Measurements from ENCODE around the gene PTPRQ. TPM values are rescaled to one million over a fixed set of nuclear protein-coding genes. Genes with fewer than 3 reads are reported as not detected.

The PTPRQ gene
- polyA plus RNA-seq, 1 experiment = 5.1 TPM

DNA sequence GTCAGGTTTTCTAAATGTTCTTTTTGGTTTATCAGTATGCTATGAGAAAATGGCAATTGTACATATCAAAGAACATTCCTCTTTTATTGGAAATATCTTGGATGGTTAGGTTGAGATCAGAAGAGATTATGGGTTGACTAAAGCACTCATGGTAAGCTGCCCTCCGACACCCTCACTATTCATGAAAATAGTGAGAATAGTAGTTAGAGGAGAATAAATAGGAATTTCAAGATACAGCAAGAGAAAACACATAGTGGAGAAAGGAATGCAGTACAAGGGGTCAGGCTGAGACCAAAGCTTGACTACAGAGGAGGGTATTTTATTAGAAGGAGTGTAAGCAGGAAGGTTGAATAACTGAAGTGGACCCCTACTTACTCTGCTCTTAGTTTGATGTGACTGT is 112.5 kb downstream of the PTPRQ start:
- H3K36me3 ChIP-seq (ENCODE audit: control insufficient read depth, insufficient read depth, low read length) = no peaks in the 10 kb centered on the region
- POLR2A ChIA-PET = no interaction called here

DNA sequence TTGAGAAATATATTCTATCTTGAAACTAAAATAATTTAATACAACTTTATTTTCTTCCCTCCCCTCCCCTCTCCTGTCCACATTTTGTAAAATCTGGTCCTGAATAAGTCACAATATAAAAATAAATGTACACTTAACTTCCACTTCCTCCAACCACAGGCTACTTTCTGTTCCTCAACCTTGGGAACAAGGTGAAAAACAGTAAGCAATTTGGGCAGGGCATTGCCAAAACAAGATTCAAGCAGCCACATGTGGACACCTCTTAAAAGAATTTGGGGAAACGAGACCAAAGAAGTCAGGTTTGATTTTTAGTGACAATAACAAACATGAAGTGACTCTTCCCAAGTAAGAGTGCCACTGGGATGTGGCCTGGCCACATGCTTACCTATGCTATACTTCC is 115.7 kb downstream of the PTPRQ start:
- CTCF ChIA-PET = no interaction called here
- TF ChIP-seq CTCF (IDR thresholded peaks at IDR 0.05; ENCODE audit: insufficient read depth, low read depth, low read length) = no peak
- POLR2A ChIA-PET = no interaction called here
- Histone ChIP-seq H3K27me3 (ENCODE audit: control insufficient read depth, insufficient read depth, low read length) (no peaks in the 10 kb centered on the region), H3K4me3 (ENCODE audit: low read depth, low read length) (no peak overlapping the region), H3K36me3 (ENCODE audit: control insufficient read depth, insufficient read depth, low read length) (no peaks in the 10 kb centered on the region)
- no peak for DNase-seq (ENCODE audit: low read depth)

More for the DNA sequence above, 112.5 kb downstream of the PTPRQ start:
- CTCF ChIA-PET = no interaction called here
- H3K4me3 ChIP-seq (ENCODE audit: low read depth, low read length) = no peak overlapping the region
- H3K27me3 ChIP-seq (ENCODE audit: control insufficient read depth, insufficient read depth, low read length) = no peaks in the 10 kb centered on the region
- TF ChIP-seq CTCF (IDR thresholded peaks at IDR 0.05; ENCODE audit: insufficient read depth, low read depth, low read length) = no peak
- no peak for DNase-seq (ENCODE audit: low read depth)

DNA sequence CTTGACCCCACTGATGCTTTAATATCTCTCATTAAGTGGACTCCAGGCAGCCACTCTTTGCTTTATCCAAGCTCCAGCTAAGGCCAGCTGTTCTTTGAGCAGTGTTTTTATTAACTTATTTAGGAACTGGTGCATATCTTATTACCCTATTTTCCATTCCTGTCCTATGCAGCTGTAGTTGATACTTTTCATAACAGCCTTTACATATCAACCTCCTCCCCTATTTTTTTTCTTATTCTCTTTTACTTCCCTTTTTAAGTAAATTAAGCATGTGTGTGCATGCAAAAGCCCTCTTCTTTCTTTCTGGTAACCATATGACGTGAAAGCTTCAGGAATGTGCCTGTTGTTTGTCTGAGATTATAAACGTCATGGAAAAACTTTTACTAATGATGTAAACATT is 121.2 kb downstream of the PTPRQ start:
- no peak for DNase-seq (ENCODE audit: low read depth)
- no peak overlapping the region for H3K4me3 ChIP-seq (ENCODE audit: low read depth, low read length)
- no peaks in the 10 kb centered on the region for H3K27me3 ChIP-seq (ENCODE audit: control insufficient read depth, insufficient read depth, low read length)
- POLR2A ChIA-PET = no interaction called here
- no peak for TF ChIP-seq CTCF (IDR thresholded peaks at IDR 0.05; ENCODE audit: insufficient read depth, low read depth, low read length)
- CTCF ChIA-PET = no interaction called here
- no peaks in the 10 kb centered on the region for H3K36me3 ChIP-seq (ENCODE audit: control insufficient read depth, insufficient read depth, low read length)

DNA sequence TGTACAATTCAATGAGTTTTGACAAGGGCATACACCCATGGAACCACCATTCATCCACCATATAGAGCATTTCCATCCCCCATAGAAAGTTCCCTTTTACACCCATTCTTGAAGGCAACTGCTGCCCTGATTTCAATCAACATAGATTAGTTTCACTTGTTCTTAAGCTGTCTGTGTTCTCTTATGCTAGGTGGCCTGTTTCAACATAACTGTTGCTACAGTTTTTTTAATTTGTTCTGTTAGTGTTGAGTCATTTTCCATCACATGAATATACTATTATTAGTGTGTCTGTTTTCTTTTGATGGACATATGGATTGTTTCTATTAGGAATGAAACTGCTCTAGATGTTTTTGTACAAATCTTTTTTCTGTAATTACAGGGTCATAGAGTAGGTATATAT is 123.4 kb downstream of the PTPRQ start:
- no peak for TF ChIP-seq CTCF (IDR thresholded peaks at IDR 0.05; ENCODE audit: insufficient read depth, low read depth, low read length)
- Histone ChIP-seq H3K4me3 (ENCODE audit: low read depth, low read length) (no peak overlapping the region), H3K36me3 (ENCODE audit: control insufficient read depth, insufficient read depth, low read length) (no peaks in the 10 kb centered on the region), H3K27me3 (ENCODE audit: control insufficient read depth, insufficient read depth, low read length) (no peaks in the 10 kb centered on the region)
- CTCF ChIA-PET = interaction anchor here (2.5 kb wide), 1 partner anchor 9 kb away, joined by 5 read pairs; no protein-coding TSS in a partner anchor
- no peak for DNase-seq (ENCODE audit: low read depth)
- POLR2A ChIA-PET = no interaction called here

DNA sequence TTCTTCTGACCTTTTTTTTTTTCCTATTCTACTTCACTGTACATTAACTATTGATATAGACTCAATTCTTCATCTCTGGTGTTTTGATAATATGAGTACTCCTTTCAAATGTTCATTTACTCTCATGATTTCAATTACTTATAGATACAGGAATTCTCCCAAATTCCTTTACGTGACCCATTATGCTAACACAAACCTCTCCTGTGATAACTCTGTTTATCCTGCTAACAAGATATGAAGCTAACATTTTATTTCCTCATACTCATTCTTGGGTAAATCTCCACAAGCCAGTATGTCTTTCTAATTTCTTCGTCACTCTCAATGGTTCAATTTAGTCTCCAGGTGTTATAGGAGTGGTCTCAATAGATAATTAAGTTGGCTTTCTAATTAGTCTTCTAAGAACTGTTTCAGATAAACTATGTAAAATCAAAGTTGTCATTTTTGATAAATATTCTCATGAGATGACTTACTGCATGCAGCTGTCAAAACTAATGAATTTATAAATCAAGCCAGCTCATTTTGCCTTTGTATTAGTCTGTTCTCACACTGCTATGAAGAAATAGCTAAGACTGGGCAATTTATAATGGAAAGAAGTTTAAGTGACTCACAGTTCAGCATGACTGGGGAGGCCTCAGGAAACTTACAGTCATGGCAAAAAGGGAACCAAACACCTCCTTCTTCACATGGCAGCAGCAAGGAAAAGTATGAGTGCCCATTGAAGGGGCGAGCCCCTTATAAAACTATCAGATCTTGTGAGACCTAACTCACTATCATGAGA is 132.8 kb downstream of the PTPRQ start:
- no peaks in the 10 kb centered on the region for H3K27me3 ChIP-seq (ENCODE audit: control insufficient read depth, insufficient read depth, low read length)
- ChIA-PET CTCF (interaction anchor here (1.2 to 1.6 kb wide), 2 partner anchors 9 to 83 kb away, joined by 5 to 7 read pairs; no protein-coding TSS in a partner anchor), POLR2A (no interaction called here)
- no peak for TF ChIP-seq CTCF (IDR thresholded peaks at IDR 0.05; ENCODE audit: insufficient read depth, low read depth, low read length)
- no peaks in the 10 kb centered on the region for H3K36me3 ChIP-seq (ENCODE audit: control insufficient read depth, insufficient read depth, low read length)
- no peak for DNase-seq (ENCODE audit: low read depth)
- no peak overlapping the region for H3K4me3 ChIP-seq (ENCODE audit: low read depth, low read length)

Measured in BJ (cell line).